K562 (cell line): ENCODE results near the gene CCDC9. TPM values are rescaled to one million over a fixed set of nuclear protein-coding genes. Genes with fewer than 3 reads are reported as not detected.

Experiments
- CBX8 ChIP-seq: fragments of 200-600 bp; sonication (generic); IDR thresholded peaks from 2 replicates; pipeline ENCODE4 v1.6.1; 2012; ENCODE audit warnings: borderline replicate concordance, mixed run types, low read depth, mild to moderate bottlenecking, moderate library complexity, mixed read lengths, low read length, control low read depth, inconsistent platforms; ENCODE audit not compliant: poor library complexity, severe bottlenecking; ENCODE audit errors: extremely low read depth
- CXXC5 ChIP-seq: fragments of 250-450 bp; sonication (Bioruptor Pico); IDR thresholded peaks from 2 replicates; pipeline ENCODE4 v1.8.0; 2022; ENCODE audit warnings: inconsistent platforms, mild to moderate bottlenecking, moderate library complexity
- E2F1 ChIP-seq: sonication (generic); formaldehyde crosslinking; IDR thresholded peaks from 2 replicates; pipeline ENCODE4 v1.8.1; 2023; ENCODE audit warnings: mild to moderate bottlenecking, missing genetic modification reagents, moderate library complexity
- ETS1 ChIP-seq: conservative IDR thresholded peaks from 2 replicates; pipeline ENCODE4 v1.6.1; 2011; ENCODE audit warnings: low read depth, mild to moderate bottlenecking, low read length; ENCODE audit not compliant: control insufficient read depth
- ETV5 ChIP-seq: sonication (generic); formaldehyde crosslinking; IDR thresholded peaks from 2 replicates; pipeline ENCODE4 v1.4.0; 2020; ENCODE audit warnings: low read depth, mild to moderate bottlenecking, missing genetic modification reagents
- HDGF ChIP-seq: fragments of 450-650 bp; IDR thresholded peaks from 2 replicates; pipeline ENCODE4 v1.6.1; 2016
- IRF1 ChIP-seq: sonication (generic); formaldehyde crosslinking; IDR thresholded peaks from 2 replicates; pipeline ENCODE4 v1.8.0; 2022; ENCODE audit warnings: missing genetic modification reagents, mild to moderate bottlenecking, borderline replicate concordance
- KHSRP ChIP-seq: fragments of 450-650 bp; IDR thresholded peaks from 2 replicates; pipeline ENCODE4 v1.6.1; 2017
- MCM7 ChIP-seq, 2 experiments: fragments of 450-650 bp; IDR thresholded peaks; 2 replicates each; pipeline ENCODE4 v1.6.1; 2016 to 2018
- MYNN ChIP-seq, 2 experiments: sonication (generic); formaldehyde crosslinking in 1 of 2; IDR thresholded peaks; 2 replicates each; pipeline versions ENCODE4 v1.5.0 to v1.6.1; 2016 to 2020; ENCODE audit warnings: antibody characterized with exemption in 1 of 2, missing genetic modification reagents in 1 of 2
- TFAP4 ChIP-seq: sonication (generic); formaldehyde crosslinking; IDR thresholded peaks from 2 replicates; pipeline ENCODE4 v1.8.0; 2022; ENCODE audit warnings: missing genetic modification reagents, mild to moderate bottlenecking, moderate library complexity, borderline replicate concordance
- ZBTB2 ChIP-seq: fragments of 450-650 bp; IDR thresholded peaks from 2 replicates; pipeline ENCODE4 v1.6.1; 2016; ENCODE audit warnings: antibody characterized with exemption
- ZNF263 ChIP-seq: sonication (generic); formaldehyde crosslinking; IDR thresholded peaks from 2 replicates; pipeline ENCODE4 v1.8.0; 2022; ENCODE audit warnings: mild to moderate bottlenecking, missing genetic modification reagents, borderline replicate concordance
- polyA plus RNA-seq, 8 experiments: library from polyadenylated mRNA; depleted of rRNA in 4 of 8; stranded (reverse) in 5 of 8; unstranded in 3 of 8; fragments of >200 nt; fragmentation: Nextera tagmentation in 2 of 8; fragmentation: Illumina TruSeq in 1 of 8; extraction: Ambion mirVana in 2 of 8; extraction: Trizol in 1 of 8; gene quantifications; 2 replicates each; pipeline versions ENCODE4 v1.2.1 to v1.2.3, GENCODE V29; 2011 to 2014; ENCODE audit warnings: inconsistent platforms in 1 of 8, missing spikeins in 1 of 8
- total RNA-seq, 7 experiments: library from RNA; depleted of rRNA in 6 of 7; stranded (reverse); fragments of >200 nt in 6 of 7; fragmentation: Illumina TruSeq in 2 of 7; extraction: Trizol in 2 of 7; gene quantifications; 2 replicates each; pipeline versions ENCODE4 v1.2.1 to v1.2.3, GENCODE V29; 2011 to 2021; ENCODE audit warnings: low replicate concordance in 1 of 7
- TF ChIP-seq, protein P1 (sequence below): sonication (generic); formaldehyde crosslinking; IDR thresholded peaks from 2 replicates; pipeline ENCODE4 v1.8.1; 2023; ENCODE audit warnings: mild to moderate bottlenecking, missing genetic modification reagents

The CCDC9 gene
- total and polyA plus RNA-seq, 9 of the 15 experiments (the other 6 are each of a cell fraction or from before 2014, with no cell fraction given), result 0.23 to 38.6 (median 8.4) TPM

GRCh38 chr19:47243776-47244547, 12.4 kb upstream of the CCDC9 start (continued):
- TF ChIP-seq, protein P1, sequence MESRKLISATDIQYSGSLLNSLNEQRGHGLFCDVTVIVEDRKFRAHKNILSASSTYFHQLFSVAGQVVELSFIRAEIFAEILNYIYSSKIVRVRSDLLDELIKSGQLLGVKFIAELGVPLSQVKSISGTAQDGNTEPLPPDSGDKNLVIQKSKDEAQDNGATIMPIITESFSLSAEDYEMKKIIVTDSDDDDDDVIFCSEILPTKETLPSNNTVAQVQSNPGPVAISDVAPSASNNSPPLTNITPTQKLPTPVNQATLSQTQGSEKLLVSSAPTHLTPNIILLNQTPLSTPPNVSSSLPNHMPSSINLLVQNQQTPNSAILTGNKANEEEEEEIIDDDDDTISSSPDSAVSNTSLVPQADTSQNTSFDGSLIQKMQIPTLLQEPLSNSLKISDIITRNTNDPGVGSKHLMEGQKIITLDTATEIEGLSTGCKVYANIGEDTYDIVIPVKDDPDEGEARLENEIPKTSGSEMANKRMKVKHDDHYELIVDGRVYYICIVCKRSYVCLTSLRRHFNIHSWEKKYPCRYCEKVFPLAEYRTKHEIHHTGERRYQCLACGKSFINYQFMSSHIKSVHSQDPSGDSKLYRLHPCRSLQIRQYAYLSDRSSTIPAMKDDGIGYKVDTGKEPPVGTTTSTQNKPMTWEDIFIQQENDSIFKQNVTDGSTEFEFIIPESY (CRISPR knock-in tag), result peak; percentile 86; the same call in 1 of the 2 replicates
- TF ChIP-seq IRF1 (CRISPR knock-in tag) (0 out of 2 replicates have a peak, but pooled peaks have one; percentile 46), MCM7 (IDR thresholded peaks at IDR 0.05) (peak; percentile 36 to 41; a peak in 3 of 4 replicates), KHSRP (0 out of 2 replicates have a peak, but pooled peaks have one; percentile 28), HDGF (peak; percentile 95), TFAP4 (CRISPR knock-in tag) (peak; percentile 98), CXXC5 (CRISPR knock-in tag) (peak; percentile 99), CBX8 (no peak), E2F1 (CRISPR knock-in tag) (peak; percentile 94), ETV5 (CRISPR knock-in tag) (peak; percentile 100), ZNF263 (CRISPR knock-in tag) (peak; percentile 70), ETS1 (peak; percentile 98), MYNN (IDR thresholded peaks at IDR 0.05) (peak; percentile 78), MYNN (CRISPR knock-in tag; IDR thresholded peaks at IDR 0.05) (no peak), ZBTB2 (peak; percentile 78; the same call in 1 of the 2 replicates)
